ENCODE results near the gene TXNDC16.

DNA sequence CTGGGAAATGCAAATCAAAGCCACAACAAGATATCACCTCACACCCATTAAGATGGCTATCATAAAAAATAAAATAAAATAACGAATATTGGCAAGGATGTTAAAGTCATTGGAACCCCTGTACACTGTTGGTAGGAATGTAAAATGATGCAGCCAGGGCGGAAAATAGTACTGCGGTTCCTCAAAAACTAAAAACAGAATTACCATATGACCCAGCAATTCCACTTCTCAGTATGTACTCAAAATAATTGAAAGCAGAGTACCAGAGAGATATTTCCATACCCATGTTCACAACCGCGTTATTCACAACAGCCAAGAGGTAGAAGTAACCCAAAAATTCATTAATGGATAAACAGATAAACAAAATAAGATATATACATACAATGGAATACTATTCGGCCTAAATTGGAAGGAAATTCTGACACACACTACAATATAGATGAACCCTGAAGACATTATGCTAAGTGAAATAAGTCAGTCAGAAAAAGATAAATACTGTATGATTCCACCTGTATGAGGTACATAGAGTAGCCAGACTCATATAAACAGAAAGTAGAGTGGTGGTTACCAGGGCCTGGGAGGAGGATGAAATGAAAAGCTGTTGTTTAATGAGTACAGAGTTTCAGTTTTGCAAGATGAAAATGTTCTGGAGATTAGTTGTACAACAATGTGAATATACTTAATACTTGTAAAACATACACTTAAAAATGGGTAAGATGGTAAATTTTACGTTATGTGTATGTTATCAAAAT lies 84.6 kb downstream of the TXNDC16 start:
- TF ChIP-seq, protein P1, sequence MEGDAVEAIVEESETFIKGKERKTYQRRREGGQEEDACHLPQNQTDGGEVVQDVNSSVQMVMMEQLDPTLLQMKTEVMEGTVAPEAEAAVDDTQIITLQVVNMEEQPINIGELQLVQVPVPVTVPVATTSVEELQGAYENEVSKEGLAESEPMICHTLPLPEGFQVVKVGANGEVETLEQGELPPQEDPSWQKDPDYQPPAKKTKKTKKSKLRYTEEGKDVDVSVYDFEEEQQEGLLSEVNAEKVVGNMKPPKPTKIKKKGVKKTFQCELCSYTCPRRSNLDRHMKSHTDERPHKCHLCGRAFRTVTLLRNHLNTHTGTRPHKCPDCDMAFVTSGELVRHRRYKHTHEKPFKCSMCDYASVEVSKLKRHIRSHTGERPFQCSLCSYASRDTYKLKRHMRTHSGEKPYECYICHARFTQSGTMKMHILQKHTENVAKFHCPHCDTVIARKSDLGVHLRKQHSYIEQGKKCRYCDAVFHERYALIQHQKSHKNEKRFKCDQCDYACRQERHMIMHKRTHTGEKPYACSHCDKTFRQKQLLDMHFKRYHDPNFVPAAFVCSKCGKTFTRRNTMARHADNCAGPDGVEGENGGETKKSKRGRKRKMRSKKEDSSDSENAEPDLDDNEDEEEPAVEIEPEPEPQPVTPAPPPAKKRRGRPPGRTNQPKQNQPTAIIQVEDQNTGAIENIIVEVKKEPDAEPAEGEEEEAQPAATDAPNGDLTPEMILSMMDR (IDR thresholded peaks at IDR 0.05; ENCODE audit: low read depth, low read length) = no peak
- TF ChIP-seq POLR2A (IDR thresholded peaks at IDR 0.05; ENCODE audit: extremely low read depth, insufficient read length) = no peak
- TF ChIP-seq, protein P2, sequence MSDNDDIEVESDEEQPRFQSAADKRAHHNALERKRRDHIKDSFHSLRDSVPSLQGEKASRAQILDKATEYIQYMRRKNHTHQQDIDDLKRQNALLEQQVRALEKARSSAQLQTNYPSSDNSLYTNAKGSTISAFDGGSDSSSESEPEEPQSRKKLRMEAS (IDR thresholded peaks at IDR 0.05; ENCODE audit: low read depth, low read length) = no peak
